Body of pancreas (tissue), 4 donors: ENCODE data around the gene SMYD1.

Experiments
- POLR2A ChIP-seq, 3 donors: fragments of 450-650 bp; IDR thresholded peaks; one replicate each; pipeline ENCODE4 v1.6.1; 2016; ENCODE audit warnings: antibody characterized with exemption in 3 of 3, mild to moderate bottlenecking in 2 of 3
- TF ChIP-seq, protein P1 (sequence below), 7 experiments: fragments of 450-650 bp in 4 of 7; fragments of 200-600 bp in 3 of 7; sonication (generic) in 3 of 7; IDR thresholded peaks; one replicate each; pipeline ENCODE4 v1.5.1; 2016 to 2019; ENCODE audit warnings: antibody characterized with exemption in 7 of 7

DNA sequence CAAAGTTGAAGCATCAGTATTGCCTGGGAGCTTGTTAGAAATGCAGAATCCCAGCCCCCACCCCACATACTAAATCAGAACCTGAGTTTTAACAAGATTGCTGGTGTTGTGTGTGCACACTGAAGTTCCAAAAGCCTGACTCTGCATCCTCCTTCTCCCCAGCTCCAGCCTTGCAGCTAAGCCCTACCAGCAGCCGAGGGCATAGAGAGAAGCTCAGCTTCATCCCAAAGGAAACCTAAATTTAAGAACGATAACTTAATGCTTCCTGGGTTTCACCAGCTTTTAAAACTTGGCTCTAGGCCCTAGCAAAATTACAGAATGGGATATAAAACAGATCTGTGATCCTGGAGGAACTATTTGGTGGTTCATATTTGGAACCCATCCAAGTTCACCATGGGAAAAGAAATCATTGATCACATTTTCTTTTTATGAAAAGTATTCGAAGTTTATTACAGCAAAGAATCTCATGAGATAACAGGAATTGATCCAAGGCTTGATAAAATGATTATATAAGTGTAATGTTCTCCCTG lies 11.1 kb downstream of the SMYD1 start:
- TF ChIP-seq, protein P1, sequence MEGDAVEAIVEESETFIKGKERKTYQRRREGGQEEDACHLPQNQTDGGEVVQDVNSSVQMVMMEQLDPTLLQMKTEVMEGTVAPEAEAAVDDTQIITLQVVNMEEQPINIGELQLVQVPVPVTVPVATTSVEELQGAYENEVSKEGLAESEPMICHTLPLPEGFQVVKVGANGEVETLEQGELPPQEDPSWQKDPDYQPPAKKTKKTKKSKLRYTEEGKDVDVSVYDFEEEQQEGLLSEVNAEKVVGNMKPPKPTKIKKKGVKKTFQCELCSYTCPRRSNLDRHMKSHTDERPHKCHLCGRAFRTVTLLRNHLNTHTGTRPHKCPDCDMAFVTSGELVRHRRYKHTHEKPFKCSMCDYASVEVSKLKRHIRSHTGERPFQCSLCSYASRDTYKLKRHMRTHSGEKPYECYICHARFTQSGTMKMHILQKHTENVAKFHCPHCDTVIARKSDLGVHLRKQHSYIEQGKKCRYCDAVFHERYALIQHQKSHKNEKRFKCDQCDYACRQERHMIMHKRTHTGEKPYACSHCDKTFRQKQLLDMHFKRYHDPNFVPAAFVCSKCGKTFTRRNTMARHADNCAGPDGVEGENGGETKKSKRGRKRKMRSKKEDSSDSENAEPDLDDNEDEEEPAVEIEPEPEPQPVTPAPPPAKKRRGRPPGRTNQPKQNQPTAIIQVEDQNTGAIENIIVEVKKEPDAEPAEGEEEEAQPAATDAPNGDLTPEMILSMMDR (IDR thresholded peaks at IDR 0.05), result no peak
- TF ChIP-seq POLR2A (IDR thresholded peaks at IDR 0.05), result no peak
